ENCODE measurements around the gene SND1. TPM values are rescaled to one million over a fixed set of nuclear protein-coding genes. Genes with fewer than 3 reads are reported as not detected.

SND1 gene
- total and polyA plus RNA-seq, 2 of the 4 experiments (the other 2 are of a cell fraction) = 154 to 294 TPM

- Histone ChIP-seq H2AFZ (replicated peaks; ENCODE audit: low read length, poor library complexity) (peak overlapping the region; percentile 91), H3K9me1 (ENCODE audit: insufficient read depth, low read length) (peaks cover 18% of the 10 kb centered on the region; the same call in 1 of the 2 replicates), H3K79me1 (ENCODE audit: low read depth in 1 of 2, low read length in 2 of 2) (peaks cover 13 to 47% of the 10 kb centered on the region in 2 experiments; a peak in 3 of 4 replicates), H3K27ac (ENCODE audit: insufficient read depth, low read length) (peak overlapping the region; percentile 86), H3K4me1 (ENCODE audit: control insufficient read depth, insufficient read depth, low read length) (peaks cover 8% of the 10 kb centered on the region), H2BK5ac (ENCODE audit: low read depth, low read length, poor library complexity, severe bottlenecking) (peak overlapping the region; percentile 79), H3K36me3 (ENCODE audit: control insufficient read depth, insufficient read depth, low read length) (no peaks in the 10 kb centered on the region; the same call in 1 of the 2 replicates), H2AK9ac (replicated peaks; ENCODE audit: low read depth, low read length, poor library complexity) (peak overlapping the region; percentile 98), H2BK120ac (ENCODE audit: low read depth, low read length) (peak overlapping the region; percentile 48), H2AK5ac (ENCODE audit: low read depth, low read length) (peak overlapping the region; percentile 97), H3K9me3 (ENCODE audit: control insufficient read depth, insufficient read depth, low read length) (no peaks in the 10 kb centered on the region), H4K5ac (ENCODE audit: low read depth, low read length) (peak overlapping the region; percentile 91), H3K18ac (ENCODE audit: low read depth, low read length) (peak overlapping the region; percentile 53), H3K27me3 (ENCODE audit: control insufficient read depth, insufficient read depth, low read length) (no peaks in the 10 kb centered on the region), H4K20me1 (ENCODE audit: insufficient read depth, low read length) (peaks cover 39% of the 10 kb centered on the region), H3K9ac (ENCODE audit: low read depth, low read length) (peak overlapping the region; percentile 58), H3K4me3 (ENCODE audit: insufficient read depth, low read depth, low read length) (peak overlapping the region; percentile 55), H3K14ac (replicated peaks; ENCODE audit: low read depth, low read length) (peak overlapping the region; percentile 97), H3K4me2 (ENCODE audit: low read depth, low read length) (peak overlapping the region; percentile 76), H4K8ac (ENCODE audit: low read depth in 2 of 2, low read length in 2 of 2) (peak overlapping the region; percentile 99 to 100), H2BK20ac (ENCODE audit: low read depth, low read length) (peak overlapping the region; percentile 36; the same call in 1 of the 2 replicates), H3K4ac (ENCODE audit: low read depth, low read length) (peak overlapping the region; percentile 98), H3K56ac (ENCODE audit: extremely low read depth, insufficient read depth, low read length) (peak overlapping the region; percentile 88), H3K23ac (ENCODE audit: low read depth, low read length) (peak overlapping the region; percentile 80), H2BK15ac (ENCODE audit: low read depth, low read length) (peak overlapping the region; percentile 49; the same call in 2 of the 3 replicates), H4K91ac (ENCODE audit: insufficient read depth, low read depth, low read length) (peak overlapping the region; percentile 96)
- ChIA-PET POLR2A (ENCODE audit: unreplicated experiment) (no interaction called here), CTCF (no interaction called here)
- intact Hi-C loops (cut with micrococcal nuclease) (no loop called here), dilution Hi-C loops (cut with HindIII; ENCODE audit: low sequenced_read_pairs, unreplicated experiment) (no loop called here), in situ Hi-C loops (cut with MboI; ENCODE audit: low sequenced_read_pairs) (no loop called here)
- no peak; the same call in 1 of the 2 replicates for ATAC-seq (ENCODE audit: low read depth)
- TF ChIP-seq POLR2A (IDR thresholded peaks at IDR 0.05; ENCODE audit: low read depth, low read length) (no peak; the same call in 1 of the 2 replicates), FOS (IDR thresholded peaks at IDR 0.05; ENCODE audit: low read depth, low read length) (no peak), RFX5 (IDR thresholded peaks at IDR 0.05; ENCODE audit: low read depth, low read length) (no peak), MAFK (IDR thresholded peaks at IDR 0.05; ENCODE audit: low read depth, low read length) (no peak), CEBPB (IDR thresholded peaks at IDR 0.05; ENCODE audit: low read depth, low read length) (no peak), MXI1 (IDR thresholded peaks at IDR 0.05; ENCODE audit: borderline replicate concordance, low read depth, low read length) (no peak), BHLHE40 (IDR thresholded peaks at IDR 0.05; ENCODE audit: low read depth, low read length) (no peak), RAD21 (IDR thresholded peaks at IDR 0.05; ENCODE audit: low read length) (no peak), SMC3 (IDR thresholded peaks at IDR 0.05; ENCODE audit: low read depth, low read length) (no peak), NFE2L2 (IDR thresholded peaks at IDR 0.05; ENCODE audit: low read depth, low read length) (no peak), MAZ (IDR thresholded peaks at IDR 0.05; ENCODE audit: borderline replicate concordance, low read depth, low read length) (no peak), RCOR1 (IDR thresholded peaks at IDR 0.05; ENCODE audit: insufficient replicate concordance, low read length) (no peak)
- TF ChIP-seq, protein P1, sequence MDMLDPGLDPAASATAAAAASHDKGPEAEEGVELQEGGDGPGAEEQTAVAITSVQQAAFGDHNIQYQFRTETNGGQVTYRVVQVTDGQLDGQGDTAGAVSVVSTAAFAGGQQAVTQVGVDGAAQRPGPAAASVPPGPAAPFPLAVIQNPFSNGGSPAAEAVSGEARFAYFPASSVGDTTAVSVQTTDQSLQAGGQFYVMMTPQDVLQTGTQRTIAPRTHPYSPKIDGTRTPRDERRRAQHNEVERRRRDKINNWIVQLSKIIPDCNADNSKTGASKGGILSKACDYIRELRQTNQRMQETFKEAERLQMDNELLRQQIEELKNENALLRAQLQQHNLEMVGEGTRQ (IDR thresholded peaks at IDR 0.05; ENCODE audit: low read depth, low read length) = no peak; the same call in 1 of the 2 replicates
- TF ChIP-seq, protein P2, sequence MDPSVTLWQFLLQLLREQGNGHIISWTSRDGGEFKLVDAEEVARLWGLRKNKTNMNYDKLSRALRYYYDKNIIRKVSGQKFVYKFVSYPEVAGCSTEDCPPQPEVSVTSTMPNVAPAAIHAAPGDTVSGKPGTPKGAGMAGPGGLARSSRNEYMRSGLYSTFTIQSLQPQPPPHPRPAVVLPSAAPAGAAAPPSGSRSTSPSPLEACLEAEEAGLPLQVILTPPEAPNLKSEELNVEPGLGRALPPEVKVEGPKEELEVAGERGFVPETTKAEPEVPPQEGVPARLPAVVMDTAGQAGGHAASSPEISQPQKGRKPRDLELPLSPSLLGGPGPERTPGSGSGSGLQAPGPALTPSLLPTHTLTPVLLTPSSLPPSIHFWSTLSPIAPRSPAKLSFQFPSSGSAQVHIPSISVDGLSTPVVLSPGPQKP (IDR thresholded peaks at IDR 0.05; ENCODE audit: borderline replicate concordance, low read depth, low read length) = no peak
- TF ChIP-seq, protein P3, sequence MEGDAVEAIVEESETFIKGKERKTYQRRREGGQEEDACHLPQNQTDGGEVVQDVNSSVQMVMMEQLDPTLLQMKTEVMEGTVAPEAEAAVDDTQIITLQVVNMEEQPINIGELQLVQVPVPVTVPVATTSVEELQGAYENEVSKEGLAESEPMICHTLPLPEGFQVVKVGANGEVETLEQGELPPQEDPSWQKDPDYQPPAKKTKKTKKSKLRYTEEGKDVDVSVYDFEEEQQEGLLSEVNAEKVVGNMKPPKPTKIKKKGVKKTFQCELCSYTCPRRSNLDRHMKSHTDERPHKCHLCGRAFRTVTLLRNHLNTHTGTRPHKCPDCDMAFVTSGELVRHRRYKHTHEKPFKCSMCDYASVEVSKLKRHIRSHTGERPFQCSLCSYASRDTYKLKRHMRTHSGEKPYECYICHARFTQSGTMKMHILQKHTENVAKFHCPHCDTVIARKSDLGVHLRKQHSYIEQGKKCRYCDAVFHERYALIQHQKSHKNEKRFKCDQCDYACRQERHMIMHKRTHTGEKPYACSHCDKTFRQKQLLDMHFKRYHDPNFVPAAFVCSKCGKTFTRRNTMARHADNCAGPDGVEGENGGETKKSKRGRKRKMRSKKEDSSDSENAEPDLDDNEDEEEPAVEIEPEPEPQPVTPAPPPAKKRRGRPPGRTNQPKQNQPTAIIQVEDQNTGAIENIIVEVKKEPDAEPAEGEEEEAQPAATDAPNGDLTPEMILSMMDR (conservative IDR thresholded peaks at IDR 0.05; ENCODE audit: low read depth, low read length) = no peak
- TSS peak; percentile 98 for BruUV-seq (replicated peaks)
- WGBS, 2 experiments (ENCODE audit: extremely low coverage in 2 of 2, insufficient read length in 1 of 2) = 58% methylated on average over 11 of the region's 29 CpGs; no CpG with 5 or more reads in 1 of the 2 experiments
- DNase-seq = peak; percentile 39
Observed at GRCh38 chr7:127650847-127651555, 993 bp upstream of the SND1 start.
